SK-N-SH treated with all-trans-retinoic acid at 6 μM for 48 hours (cell line): ENCODE measurements around the gene FBLN2.

Experiments
- ATAC-seq: fragments of 200-7000 bp; cut with Tn5 transposase; 3 replicates; pipeline ENCODE4 v1.9.1; 2020; ENCODE audit warnings: mild to moderate bottlenecking, moderate library complexity
- ARNTL ChIP-seq: fragments of 450-650 bp; formaldehyde crosslinking; IDR thresholded peaks from 2 replicates; pipeline ENCODE4 v1.5.0; 2020; ENCODE audit warnings: low read depth, mild to moderate bottlenecking, moderate library complexity, borderline replicate concordance
- BACH2 ChIP-seq: fragments of 250-450 bp; sonication (Bioruptor Pico); IDR thresholded peaks from 2 replicates; pipeline ENCODE4 v1.9.0; 2021; ENCODE audit warnings: mild to moderate bottlenecking, borderline replicate concordance
- CSDC2 ChIP-seq: fragments of 250-450 bp; sonication (Bioruptor Pico); IDR thresholded peaks from 2 replicates; pipeline ENCODE4 v1.5.0; 2020; ENCODE audit warnings: mild to moderate bottlenecking, moderate library complexity
- ESRRG ChIP-seq: fragments of 250-450 bp; sonication (Bioruptor Pico); IDR thresholded peaks from 2 replicates; pipeline ENCODE4 v1.6.1; 2021; ENCODE audit warnings: mild to moderate bottlenecking
- GLIS3 ChIP-seq: fragments of 250-450 bp; sonication (Bioruptor Pico); IDR thresholded peaks from 2 replicates; pipeline ENCODE4 v1.5.0; 2020; ENCODE audit warnings: mild to moderate bottlenecking, moderate library complexity
- ISL1 ChIP-seq: fragments of 250-450 bp; sonication (Bioruptor Pico); IDR thresholded peaks from 2 replicates; pipeline ENCODE4 v2.1.2; 2022; ENCODE audit warnings: mild to moderate bottlenecking, moderate library complexity
- OSR1 ChIP-seq: fragments of 250-450 bp; sonication (Bioruptor Pico); IDR thresholded peaks from 2 replicates; pipeline ENCODE4 v1.8.0; 2022; ENCODE audit warnings: moderate library complexity, mild to moderate bottlenecking, inconsistent platforms
- PPARA ChIP-seq: fragments of 250-450 bp; sonication (Bioruptor Pico); IDR thresholded peaks from 2 replicates; pipeline ENCODE4 v1.5.0; 2020; ENCODE audit warnings: mild to moderate bottlenecking, borderline replicate concordance
- RARB ChIP-seq: fragments of 250-450 bp; sonication (Bioruptor Pico); IDR thresholded peaks from 2 replicates; pipeline ENCODE4 v1.8.0; 2021; ENCODE audit warnings: mild to moderate bottlenecking, moderate library complexity
- SNAI2 ChIP-seq: fragments of 250-450 bp; sonication (Bioruptor Pico); IDR thresholded peaks from 2 replicates; pipeline ENCODE4 v1.5.0; 2020; ENCODE audit warnings: mild to moderate bottlenecking, moderate library complexity
- TCF4 ChIP-seq: fragments of 250-450 bp; sonication (Bioruptor Pico); IDR thresholded peaks from 2 replicates; pipeline ENCODE4 v1.8.0; 2021; ENCODE audit warnings: mild to moderate bottlenecking, moderate library complexity, borderline replicate concordance
- TOX ChIP-seq: fragments of 250-450 bp; sonication (Bioruptor Pico); IDR thresholded peaks from 2 replicates; pipeline ENCODE4 v1.8.0; 2021; ENCODE audit warnings: mild to moderate bottlenecking, moderate library complexity, borderline replicate concordance
- ZC3H10 ChIP-seq: fragments of 250-450 bp; sonication (Bioruptor Pico); IDR thresholded peaks from 2 replicates; pipeline ENCODE4 v1.5.1; 2021; ENCODE audit warnings: mild to moderate bottlenecking, moderate library complexity
- ZFP3 ChIP-seq: fragments of 250-450 bp; sonication (Bioruptor Pico); IDR thresholded peaks from 2 replicates; pipeline ENCODE4 v1.5.0; 2020; ENCODE audit warnings: mild to moderate bottlenecking, moderate library complexity
- ZFP30 ChIP-seq: fragments of 450-650 bp; formaldehyde crosslinking; IDR thresholded peaks from 2 replicates; pipeline ENCODE4 v1.5.0; 2022; ENCODE audit warnings: mild to moderate bottlenecking, moderate library complexity
- ZNF565 ChIP-seq: fragments of 450-650 bp; formaldehyde crosslinking; conservative IDR thresholded peaks from 2 replicates; pipeline ENCODE4 v1.5.0; 2020; ENCODE audit warnings: low read depth, mild to moderate bottlenecking, moderate library complexity
- ZNF70 ChIP-seq: fragments of 450-650 bp; formaldehyde crosslinking; IDR thresholded peaks from 2 replicates; pipeline ENCODE4 v1.5.0; 2020; ENCODE audit warnings: mild to moderate bottlenecking, moderate library complexity
- ZNF8 ChIP-seq: fragments of 450-650 bp; formaldehyde crosslinking; IDR thresholded peaks from 2 replicates; pipeline ENCODE4 v1.5.0; 2020; ENCODE audit warnings: mild to moderate bottlenecking, moderate library complexity
- TF ChIP-seq, protein P1 (sequence below): fragments of 250-450 bp; sonication (Bioruptor Pico); IDR thresholded peaks from 2 replicates; pipeline ENCODE4 v1.5.1; 2021; ENCODE audit warnings: mild to moderate bottlenecking, moderate library complexity
- TF ChIP-seq, protein P2 (sequence below): fragments of 250-450 bp; sonication (Bioruptor Pico); IDR thresholded peaks from 2 replicates; pipeline ENCODE4 v1.5.0; 2020; ENCODE audit warnings: mild to moderate bottlenecking, moderate library complexity
- TF ChIP-seq, protein P3 (sequence below): fragments of 250-450 bp; sonication (Bioruptor Pico); IDR thresholded peaks from 2 replicates; pipeline ENCODE4 v1.8.0; 2020; ENCODE audit warnings: mild to moderate bottlenecking, moderate library complexity, borderline replicate concordance
- TF ChIP-seq, protein P4 (sequence below): fragments of 250-450 bp; sonication (Bioruptor Pico); IDR thresholded peaks from 2 replicates; pipeline ENCODE4 v1.5.1; 2020; ENCODE audit warnings: low read depth, mild to moderate bottlenecking, moderate library complexity

Gene FBLN2

DNA sequence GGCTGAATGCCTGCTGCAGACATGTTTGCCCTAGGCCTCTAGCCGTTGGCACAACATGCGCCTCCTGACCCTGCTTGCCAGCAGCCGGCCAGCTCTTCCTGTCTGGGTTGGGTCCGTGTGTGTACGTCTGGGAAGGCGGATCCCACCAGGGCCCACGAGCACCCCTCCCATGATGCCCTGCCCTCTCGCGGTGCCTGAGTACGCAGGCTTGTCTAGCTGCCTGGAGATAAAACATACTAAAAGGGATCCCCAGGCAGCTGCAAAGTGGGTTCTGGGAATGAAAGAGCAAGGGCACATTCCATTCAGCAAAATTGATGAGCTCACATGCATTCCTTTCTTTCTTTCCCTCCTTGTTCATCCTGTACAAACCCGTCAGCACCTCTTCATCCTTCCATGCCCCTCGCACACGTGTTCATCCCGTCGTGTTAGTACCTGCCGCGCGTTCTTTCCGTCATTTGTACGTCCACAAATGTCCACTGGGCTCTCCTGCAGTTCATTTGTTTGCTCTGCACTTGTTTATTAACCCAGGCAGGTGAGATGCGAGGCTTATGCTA, 74.3 kb downstream of the FBLN2 start:
- TF ChIP-seq ISL1 (CRISPR knock-in tag): no peak
- no peak for TF ChIP-seq TOX (CRISPR knock-in tag)
- TF ChIP-seq CSDC2 (CRISPR knock-in tag): no peak
- TF ChIP-seq ZNF70 (CRISPR knock-in tag): no peak
- no peak for TF ChIP-seq ZNF8 (CRISPR knock-in tag)
- no peak for TF ChIP-seq SNAI2 (CRISPR knock-in tag)
- no peak for TF ChIP-seq BACH2
- TF ChIP-seq, protein P1, sequence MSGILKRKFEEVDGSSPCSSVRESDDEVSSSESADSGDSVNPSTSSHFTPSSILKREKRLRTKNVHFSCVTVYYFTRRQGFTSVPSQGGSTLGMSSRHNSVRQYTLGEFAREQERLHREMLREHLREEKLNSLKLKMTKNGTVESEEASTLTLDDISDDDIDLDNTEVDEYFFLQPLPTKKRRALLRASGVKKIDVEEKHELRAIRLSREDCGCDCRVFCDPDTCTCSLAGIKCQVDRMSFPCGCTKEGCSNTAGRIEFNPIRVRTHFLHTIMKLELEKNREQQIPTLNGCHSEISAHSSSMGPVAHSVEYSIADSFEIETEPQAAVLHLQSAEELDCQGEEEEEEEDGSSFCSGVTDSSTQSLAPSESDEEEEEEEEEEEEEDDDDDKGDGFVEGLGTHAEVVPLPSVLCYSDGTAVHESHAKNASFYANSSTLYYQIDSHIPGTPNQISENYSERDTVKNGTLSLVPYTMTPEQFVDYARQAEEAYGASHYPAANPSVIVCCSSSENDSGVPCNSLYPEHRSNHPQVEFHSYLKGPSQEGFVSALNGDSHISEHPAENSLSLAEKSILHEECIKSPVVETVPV: no peak
- TF ChIP-seq, protein P2, sequence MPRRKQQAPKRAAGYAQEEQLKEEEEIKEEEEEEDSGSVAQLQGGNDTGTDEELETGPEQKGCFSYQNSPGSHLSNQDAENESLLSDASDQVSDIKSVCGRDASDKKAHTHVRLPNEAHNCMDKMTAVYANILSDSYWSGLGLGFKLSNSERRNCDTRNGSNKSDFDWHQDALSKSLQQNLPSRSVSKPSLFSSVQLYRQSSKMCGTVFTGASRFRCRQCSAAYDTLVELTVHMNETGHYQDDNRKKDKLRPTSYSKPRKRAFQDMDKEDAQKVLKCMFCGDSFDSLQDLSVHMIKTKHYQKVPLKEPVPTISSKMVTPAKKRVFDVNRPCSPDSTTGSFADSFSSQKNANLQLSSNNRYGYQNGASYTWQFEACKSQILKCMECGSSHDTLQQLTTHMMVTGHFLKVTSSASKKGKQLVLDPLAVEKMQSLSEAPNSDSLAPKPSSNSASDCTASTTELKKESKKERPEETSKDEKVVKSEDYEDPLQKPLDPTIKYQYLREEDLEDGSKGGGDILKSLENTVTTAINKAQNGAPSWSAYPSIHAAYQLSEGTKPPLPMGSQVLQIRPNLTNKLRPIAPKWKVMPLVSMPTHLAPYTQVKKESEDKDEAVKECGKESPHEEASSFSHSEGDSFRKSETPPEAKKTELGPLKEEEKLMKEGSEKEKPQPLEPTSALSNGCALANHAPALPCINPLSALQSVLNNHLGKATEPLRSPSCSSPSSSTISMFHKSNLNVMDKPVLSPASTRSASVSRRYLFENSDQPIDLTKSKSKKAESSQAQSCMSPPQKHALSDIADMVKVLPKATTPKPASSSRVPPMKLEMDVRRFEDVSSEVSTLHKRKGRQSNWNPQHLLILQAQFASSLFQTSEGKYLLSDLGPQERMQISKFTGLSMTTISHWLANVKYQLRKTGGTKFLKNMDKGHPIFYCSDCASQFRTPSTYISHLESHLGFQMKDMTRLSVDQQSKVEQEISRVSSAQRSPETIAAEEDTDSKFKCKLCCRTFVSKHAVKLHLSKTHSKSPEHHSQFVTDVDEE: no peak
- TF ChIP-seq ESRRG (CRISPR knock-in tag): no peak
- TF ChIP-seq GLIS3: no peak
- no peak for TF ChIP-seq ARNTL (CRISPR knock-in tag)
- no peak for TF ChIP-seq ZC3H10 (CRISPR knock-in tag)
- no peak for TF ChIP-seq ZFP3
- TF ChIP-seq, protein P3, sequence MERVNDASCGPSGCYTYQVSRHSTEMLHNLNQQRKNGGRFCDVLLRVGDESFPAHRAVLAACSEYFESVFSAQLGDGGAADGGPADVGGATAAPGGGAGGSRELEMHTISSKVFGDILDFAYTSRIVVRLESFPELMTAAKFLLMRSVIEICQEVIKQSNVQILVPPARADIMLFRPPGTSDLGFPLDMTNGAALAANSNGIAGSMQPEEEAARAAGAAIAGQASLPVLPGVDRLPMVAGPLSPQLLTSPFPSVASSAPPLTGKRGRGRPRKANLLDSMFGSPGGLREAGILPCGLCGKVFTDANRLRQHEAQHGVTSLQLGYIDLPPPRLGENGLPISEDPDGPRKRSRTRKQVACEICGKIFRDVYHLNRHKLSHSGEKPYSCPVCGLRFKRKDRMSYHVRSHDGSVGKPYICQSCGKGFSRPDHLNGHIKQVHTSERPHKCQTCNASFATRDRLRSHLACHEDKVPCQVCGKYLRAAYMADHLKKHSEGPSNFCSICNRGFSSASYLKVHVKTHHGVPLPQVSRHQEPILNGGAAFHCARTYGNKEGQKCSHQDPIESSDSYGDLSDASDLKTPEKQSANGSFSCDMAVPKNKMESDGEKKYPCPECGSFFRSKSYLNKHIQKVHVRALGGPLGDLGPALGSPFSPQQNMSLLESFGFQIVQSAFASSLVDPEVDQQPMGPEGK (CRISPR knock-in tag): no peak
- no peak for TF ChIP-seq OSR1 (CRISPR knock-in tag)
- no peak for ATAC-seq

DNA sequence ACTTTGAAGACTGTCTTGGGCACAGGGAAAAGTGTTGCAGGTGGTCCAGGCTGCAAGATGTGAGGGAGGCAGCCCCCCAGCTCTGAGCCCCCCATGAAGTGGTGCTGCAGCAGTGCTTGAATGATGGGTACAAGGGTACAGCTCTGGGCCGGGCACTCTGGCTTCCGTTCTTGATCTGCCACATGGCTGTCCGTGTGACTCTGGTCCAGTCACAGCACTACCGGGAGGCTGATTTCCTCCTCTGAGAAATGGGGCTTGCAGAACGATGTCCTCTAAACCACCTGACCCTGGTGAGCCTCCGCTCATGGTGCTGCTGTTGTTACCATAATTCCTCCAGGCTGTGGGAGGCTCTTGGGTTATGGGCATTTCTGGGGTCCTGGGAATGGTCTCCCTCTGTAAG, 75.1 kb downstream of the FBLN2 start:
- TF ChIP-seq SNAI2 (CRISPR knock-in tag) (no peak), GLIS3 (no peak)
- no peak for ATAC-seq

DNA sequence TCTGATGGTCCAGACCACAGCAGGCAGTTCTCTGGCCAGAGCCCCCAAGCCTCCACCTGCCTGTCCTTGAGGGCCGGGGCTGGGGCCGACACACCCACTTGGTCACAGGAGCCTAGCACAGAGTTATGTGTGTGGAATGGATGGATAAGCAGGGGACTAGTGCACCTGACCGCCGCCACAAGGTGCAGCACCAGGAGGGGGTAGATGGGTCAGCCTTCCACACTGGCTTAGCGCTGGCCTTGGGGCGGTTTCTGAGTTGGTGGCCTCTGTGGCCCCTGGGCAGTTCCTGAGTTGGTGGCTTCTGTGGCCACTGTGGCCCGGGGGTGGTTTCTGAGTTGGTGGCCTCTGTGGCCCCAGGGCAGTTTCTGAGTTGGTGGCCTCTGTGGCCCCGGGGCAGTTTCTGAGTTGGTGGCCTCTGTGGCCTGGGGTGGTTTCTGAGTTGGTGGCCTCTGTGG, 75.8 kb downstream of the FBLN2 start:
- ATAC-seq: no peak
- no peak for TF ChIP-seq GLIS3
- TF ChIP-seq SNAI2 (CRISPR knock-in tag): no peak
- no peak for TF ChIP-seq ZFP3
- TF ChIP-seq ESRRG (CRISPR knock-in tag): no peak
- TF ChIP-seq ISL1 (CRISPR knock-in tag): no peak
- TF ChIP-seq TCF4 (CRISPR knock-in tag): no peak
- no peak for TF ChIP-seq ZNF70 (CRISPR knock-in tag)
- TF ChIP-seq ZFP30 (CRISPR knock-in tag): no peak
- no peak for TF ChIP-seq ZC3H10 (CRISPR knock-in tag)
- no peak for TF ChIP-seq TOX (CRISPR knock-in tag)
- TF ChIP-seq PPARA (CRISPR knock-in tag): no peak
- TF ChIP-seq, protein P1: no peak
- TF ChIP-seq ZNF565 (CRISPR knock-in tag): no peak
- TF ChIP-seq, all 23 proteins: peak for 0

DNA sequence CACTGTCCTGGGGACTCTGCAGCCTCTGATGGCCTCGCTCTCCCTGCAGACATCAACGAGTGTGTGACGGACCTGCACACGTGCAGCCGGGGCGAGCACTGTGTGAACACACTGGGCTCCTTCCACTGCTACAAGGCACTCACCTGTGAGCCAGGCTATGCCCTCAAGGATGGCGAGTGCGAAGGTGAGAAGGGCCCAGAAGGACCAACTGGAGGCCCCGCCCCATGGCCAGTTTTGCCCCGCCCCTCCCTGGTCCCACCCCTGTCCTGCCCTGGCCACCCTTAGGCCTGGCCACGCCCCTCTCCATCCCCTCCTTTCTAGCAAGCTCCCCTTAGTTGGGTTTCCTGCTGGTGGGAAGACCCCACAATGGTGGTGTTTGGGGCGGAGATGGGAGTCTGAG, 77.5 kb downstream of the FBLN2 start:
- TF ChIP-seq CSDC2 (CRISPR knock-in tag) (no peak), BACH2 (no peak), OSR1 (CRISPR knock-in tag) (no peak), SNAI2 (CRISPR knock-in tag) (no peak), RARB (CRISPR knock-in tag) (no peak), GLIS3 (no peak), ZFP3 (no peak), ISL1 (CRISPR knock-in tag) (no peak), TCF4 (CRISPR knock-in tag) (no peak)
- TF ChIP-seq, protein P1: no peak
- TF ChIP-seq, protein P2: no peak
- TF ChIP-seq, protein P4, sequence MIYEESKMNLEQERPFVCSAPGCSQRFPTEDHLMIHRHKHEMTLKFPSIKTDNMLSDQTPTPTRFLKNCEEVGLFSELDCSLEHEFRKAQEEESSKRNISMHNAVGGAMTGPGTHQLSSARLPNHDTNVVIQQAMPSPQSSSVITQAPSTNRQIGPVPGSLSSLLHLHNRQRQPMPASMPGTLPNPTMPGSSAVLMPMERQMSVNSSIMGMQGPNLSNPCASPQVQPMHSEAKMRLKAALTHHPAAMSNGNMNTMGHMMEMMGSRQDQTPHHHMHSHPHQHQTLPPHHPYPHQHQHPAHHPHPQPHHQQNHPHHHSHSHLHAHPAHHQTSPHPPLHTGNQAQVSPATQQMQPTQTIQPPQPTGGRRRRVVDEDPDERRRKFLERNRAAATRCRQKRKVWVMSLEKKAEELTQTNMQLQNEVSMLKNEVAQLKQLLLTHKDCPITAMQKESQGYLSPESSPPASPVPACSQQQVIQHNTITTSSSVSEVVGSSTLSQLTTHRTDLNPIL (CRISPR knock-in tag): no peak
- no peak for ATAC-seq
